H1 (cell line): ENCODE results near the gene COL5A1. TPM values are rescaled to one million over a fixed set of nuclear protein-coding genes. Genes with fewer than 3 reads are reported as not detected.

ENCODE experiments used
- CTCF ChIA-PET: fragments of 300-600 bp; sonication (Branson Sonifier 250); formaldehyde crosslinking; loops from one replicate; lab custom pipeline; 2021; ENCODE audit not compliant: partially characterized antibody; lab: Charles Lee
- POLR2A ChIA-PET: fragments of 300-600 bp; sonication (Branson Sonifier 250); formaldehyde crosslinking; loops from one replicate; lab custom pipeline; 2021; ENCODE audit warnings: inconsistent platforms; ENCODE audit not compliant: partially characterized antibody; lab: Charles Lee
- DNase-seq, 2 experiments: peaks; one replicate each; pipeline versions ENCODE4 v3.0.0 to v3.0.0-alpha.2; 2010 to 2022; ENCODE audit warnings: low spot score in 2 of 2, low read depth in 1 of 2, mixed read lengths in 1 of 2
- FAIRE-seq: peaks from 2 replicates; lab custom pipeline; 2011; peaks lifted over from hg19 to GRCh38; lab: Jason Lieb, UNC
- H2AFZ ChIP-seq: 2 replicates; pipeline ENCODE4 v1.8.1; 2012; ENCODE audit warnings: low read length, inconsistent platforms
- H2AK5ac ChIP-seq: 2 replicates; pipeline ENCODE4 v1.6.1; 2013; ENCODE audit warnings: low read depth, low read length
- H2BK120ac ChIP-seq: replicated peaks from 2 replicates; pipeline ENCODE3; 2013; ENCODE audit warnings: low read depth, low read length, inconsistent platforms
- H2BK12ac ChIP-seq: 2 replicates; pipeline ENCODE4 v1.6.1; 2013; ENCODE audit warnings: low read depth, low read length
- H2BK15ac ChIP-seq: 2 replicates; pipeline ENCODE4 v1.6.1; 2013; ENCODE audit warnings: low read length
- H2BK20ac ChIP-seq: 2 replicates; pipeline ENCODE4 v1.6.1; 2013; ENCODE audit warnings: low read length
- H2BK5ac ChIP-seq: 2 replicates; pipeline ENCODE4 v1.6.1; 2013; ENCODE audit warnings: low read depth, low read length
- H3K14ac ChIP-seq: 2 replicates; pipeline ENCODE4 v1.6.1; 2013; ENCODE audit warnings: inconsistent platforms; ENCODE audit not compliant: insufficient read length
- H3K18ac ChIP-seq: 2 replicates; pipeline ENCODE4 v1.6.1; 2013; ENCODE audit warnings: low read length; ENCODE audit errors: extremely low read depth
- H3K23ac ChIP-seq: 2 replicates; pipeline ENCODE4 v1.6.1; 2013; ENCODE audit warnings: inconsistent platforms; ENCODE audit not compliant: insufficient read length
- H3K23me2 ChIP-seq: 2 replicates; pipeline ENCODE4 v1.6.1; 2013; ENCODE audit warnings: low read depth, low read length
- H3K27ac ChIP-seq: 2 replicates; pipeline ENCODE4 v1.6.1; 2011; ENCODE audit warnings: low read depth, low read length, inconsistent platforms
- H3K27me3 ChIP-seq, 4 experiments: replicated peaks in 1 of 4; 1 replicate in 1 of 4; 2 replicates in 3 of 4; pipeline versions ENCODE4 v1.6.1 to v1.8.1; 2011 to 2013; ENCODE audit warnings: low read length in 3 of 4, mild to moderate bottlenecking in 3 of 4, inconsistent platforms in 2 of 4, mixed read lengths in 2 of 4, moderate library complexity in 1 of 4; ENCODE audit not compliant: control insufficient read depth in 3 of 4, insufficient read depth in 3 of 4; ENCODE audit errors: extremely low read depth in 1 of 4
- H3K36me3 ChIP-seq, 4 experiments: 2 replicates each; pipeline versions ENCODE4 v1.6.1 to v1.8.1; 2011 to 2013; ENCODE audit warnings: mild to moderate bottlenecking in 4 of 4, low read length in 3 of 4, moderate library complexity in 2 of 4, control low read depth in 1 of 4, inconsistent platforms in 1 of 4; ENCODE audit not compliant: insufficient read depth in 4 of 4, control insufficient read depth in 2 of 4
- H3K4ac ChIP-seq: replicated peaks from 2 replicates; pipeline ENCODE3; 2013; ENCODE audit warnings: low read length, low read depth, mixed read lengths, inconsistent platforms; ENCODE audit not compliant: insufficient read length
- H3K4me1 ChIP-seq, 4 experiments: replicated peaks in 1 of 4; 1 replicate in 1 of 4; 2 replicates in 3 of 4; pipeline versions ENCODE4 v1.6.1 to v1.8.1; 2011 to 2013; ENCODE audit warnings: low read length in 3 of 4, inconsistent platforms in 2 of 4, mixed read lengths in 1 of 4; ENCODE audit not compliant: insufficient read depth in 4 of 4, control insufficient read depth in 3 of 4
- H3K4me2 ChIP-seq, 2 experiments: 2 replicates each; pipeline versions ENCODE4 v1.6.1 to v1.8.1; 2011 to 2013; ENCODE audit warnings: low read depth in 2 of 2, low read length in 2 of 2, control low read depth in 1 of 2, inconsistent platforms in 1 of 2, mild to moderate bottlenecking in 1 of 2; ENCODE audit not compliant: insufficient read depth in 1 of 2
- H3K4me3 ChIP-seq, 4 experiments: fragments of 200-600, 300-600 bp in 1 of 4; sonication (generic), shearing (Covaris generic), sonication (Bioruptor Twin) in 1 of 4; 2 replicates each; pipeline versions ENCODE4 v1.5.1 to v1.8.1; 2011 to 2016; ENCODE audit warnings: low read length in 4 of 4, low read depth in 3 of 4, control low read depth in 2 of 4, inconsistent platforms in 2 of 4, mild to moderate bottlenecking in 2 of 4, mixed read lengths in 1 of 4, moderate library complexity in 1 of 4; ENCODE audit not compliant: insufficient read depth in 2 of 4; ENCODE audit errors: extremely low read depth in 1 of 4
- H3K56ac ChIP-seq: replicated peaks from 2 replicates; pipeline ENCODE3; 2013; ENCODE audit warnings: low read depth, mild to moderate bottlenecking, mixed read lengths, low read length, inconsistent platforms; ENCODE audit not compliant: insufficient read length
- H3K79me1 ChIP-seq: 2 replicates; pipeline ENCODE4 v1.6.1; 2013; ENCODE audit warnings: low read depth, low read length, control low read depth
- H3K79me2 ChIP-seq, 2 experiments: 2 replicates each; pipeline versions ENCODE4 v1.6.1 to v1.8.1; 2012 to 2013; ENCODE audit warnings: low read length in 2 of 2, mild to moderate bottlenecking in 2 of 2, inconsistent platforms in 1 of 2; ENCODE audit not compliant: insufficient read depth in 2 of 2, control insufficient read depth in 1 of 2
- H3K9ac ChIP-seq, 4 experiments: replicated peaks in 1 of 4; 1 replicate in 1 of 4; 2 replicates in 3 of 4; pipeline versions ENCODE4 v1.6.1 to v1.8.1; 2011 to 2013; ENCODE audit warnings: low read depth in 3 of 4, low read length in 3 of 4, control low read depth in 2 of 4, mild to moderate bottlenecking in 2 of 4, moderate library complexity in 2 of 4, inconsistent platforms in 1 of 4; ENCODE audit errors: extremely low read depth in 1 of 4
- H3K9me3 ChIP-seq, 2 experiments: 2 replicates each; pipeline versions ENCODE4 v1.6.1 to v1.8.1; 2012 to 2013; ENCODE audit warnings: mild to moderate bottlenecking in 2 of 2, moderate library complexity in 2 of 2, control low read depth in 1 of 2, inconsistent platforms in 1 of 2, low read depth in 1 of 2, low read length in 1 of 2, mixed read lengths in 1 of 2; ENCODE audit not compliant: insufficient read depth in 2 of 2
- H4K20me1 ChIP-seq, 2 experiments: replicated peaks in 1 of 2; 2 replicates each; pipeline versions ENCODE3 to v1.8.1; 2011 to 2013; ENCODE audit warnings: inconsistent platforms in 2 of 2, low read length in 2 of 2, mild to moderate bottlenecking in 1 of 2; ENCODE audit not compliant: insufficient read depth in 2 of 2, control insufficient read depth in 1 of 2
- H4K5ac ChIP-seq: 2 replicates; pipeline ENCODE4 v1.6.1; 2013; ENCODE audit warnings: low read length, low read depth, mixed read lengths, inconsistent platforms; ENCODE audit not compliant: insufficient read length
- H4K8ac ChIP-seq: 2 replicates; pipeline ENCODE4 v1.8.0; 2013; ENCODE audit warnings: mild to moderate bottlenecking, moderate library complexity, low read length, inconsistent platforms; ENCODE audit not compliant: insufficient read depth; ENCODE audit errors: extremely low read depth
- H4K91ac ChIP-seq: replicated peaks from 2 replicates; pipeline ENCODE3; 2013; ENCODE audit warnings: low read length, mixed read lengths, inconsistent platforms; ENCODE audit not compliant: insufficient read length
- CEBPB ChIP-seq: IDR thresholded peaks from 2 replicates; pipeline ENCODE4 v1.6.1; 2012; ENCODE audit warnings: low read depth, low read length
- JUN ChIP-seq: IDR thresholded peaks from 2 replicates; pipeline ENCODE4 v1.6.1; 2011; ENCODE audit warnings: low read depth, mild to moderate bottlenecking, improper control_type of control experiment, low read length
- RAD21 ChIP-seq, 2 experiments: IDR thresholded peaks in 1 of 2; conservative IDR thresholded peaks in 1 of 2; 2 replicates each; pipeline ENCODE4 v1.6.1; 2011; ENCODE audit warnings: low read depth in 2 of 2, low read length in 2 of 2, improper control_type of control experiment in 1 of 2, inconsistent platforms in 1 of 2, mild to moderate bottlenecking in 1 of 2, moderate library complexity in 1 of 2
- RNF2 ChIP-seq: fragments of 200-900, 300-1000 bp; sonication (generic); IDR thresholded peaks from 2 replicates; pipeline ENCODE4 v1.7.1; 2016; ENCODE audit warnings: borderline replicate concordance, low read depth, mild to moderate bottlenecking, antibody characterized with exemption, low read length; ENCODE audit not compliant: poor library complexity, severe bottlenecking; ENCODE audit errors: missing control alignments
- RXRA ChIP-seq: IDR thresholded peaks from 2 replicates; pipeline ENCODE4 v1.6.1; 2011; ENCODE audit warnings: low read depth, mild to moderate bottlenecking, low read length, moderate library complexity; ENCODE audit not compliant: insufficient read depth
- SP1 ChIP-seq: IDR thresholded peaks from 2 replicates; pipeline ENCODE4 v1.6.1; 2011; ENCODE audit warnings: low read depth, low read length
- TBP ChIP-seq: IDR thresholded peaks from 2 replicates; pipeline ENCODE4 v1.6.1; 2011; ENCODE audit warnings: low read depth, low read length, improper control_type of control experiment
- WGBS, 2 experiments: shearing (Covaris generic) in 1 of 2; methylation state at CpG; one replicate each; pipeline versions ENCODE4 v1.1.6 to v1.1.7; 2013 to 2015; ENCODE audit warnings: low lambda C conversion rate in 2 of 2, mixed read lengths in 2 of 2, inconsistent platforms in 1 of 2, low coverage in 1 of 2, missing lambda C conversion rate in 1 of 2; ENCODE audit not compliant: insufficient replicate concordance in 2 of 2, insufficient coverage in 1 of 2, insufficient read length in 1 of 2; ENCODE audit errors: extremely low coverage in 1 of 2, missing lambda C conversion rate in 1 of 2; 5-methylcytosine and 5-hydroxymethylcytosine counted together
- polyA plus RNA-seq, 7 experiments: library from polyadenylated mRNA; depleted of rRNA in 3 of 7; stranded (reverse) in 5 of 7; unstranded in 2 of 7; fragments of >200 nt in 5 of 7; fragments of 200-250 nt in 2 of 7; gene quantifications; 1 replicate in 5 of 7; 2 replicates in 1 of 7; 4 replicates in 1 of 7; pipeline versions ENCODE4 v1.2.1 to v1.2.3, GENCODE V29; 2011 to 2013; ENCODE audit warnings: missing spikeins in 2 of 7, mixed read lengths in 2 of 7
- total RNA-seq: library from RNA; stranded (reverse); fragmentation: NEBNext Ultra II Directional; extraction: Animal tissue kit (Norgen Biotek cat#: 25700); gene quantifications from 2 replicates; pipeline ENCODE4 v1.2.1, GENCODE V29; 2021

Gene COL5A1
- total and polyA plus RNA-seq, 2 of the 8 experiments (the other 6 are each of a cell fraction or from before 2014, with no cell fraction given) = 3.8 to 12.0 TPM

DNA sequence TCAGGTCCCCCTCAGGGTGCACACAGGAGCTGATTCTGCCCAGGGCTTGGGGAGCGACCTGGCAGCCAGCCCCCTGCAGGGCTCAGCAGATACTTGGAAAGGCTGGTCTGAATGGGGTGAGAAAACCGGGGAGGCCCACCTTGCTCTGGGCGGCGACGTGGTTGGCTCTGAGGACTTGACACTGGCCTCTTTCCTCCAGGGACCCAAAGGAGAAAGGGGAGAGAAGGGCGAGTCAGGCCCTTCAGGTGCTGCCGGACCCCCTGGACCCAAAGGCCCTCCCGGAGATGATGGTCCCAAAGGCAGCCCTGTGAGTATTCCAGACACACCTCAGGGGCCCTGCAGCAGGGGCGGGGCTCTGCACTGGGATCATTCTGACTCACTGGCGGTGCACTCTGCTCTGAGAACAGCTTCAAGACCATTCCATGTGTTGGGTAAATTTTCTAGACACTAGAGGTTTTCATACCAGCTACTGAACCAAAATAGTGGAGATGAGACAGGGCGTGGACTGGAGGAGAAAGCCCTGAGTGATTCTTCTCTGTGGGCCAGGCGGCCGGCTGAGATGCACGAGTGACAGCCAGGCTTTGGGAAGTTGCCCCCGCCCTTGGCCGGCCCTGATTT, 173.1 kb downstream of the COL5A1 start:
- Histone ChIP-seq H3K23me2 (no peaks in the 10 kb centered on the region), H3K27me3 (no peaks in the 10 kb centered on the region), H2AK5ac (no peak overlapping the region), H3K23ac (no peak overlapping the region), H2BK20ac (no peak overlapping the region), H3K56ac (no peak overlapping the region), H3K4ac (no peak overlapping the region), H3K4me1 (peaks cover 9 to 23% (median 14%) of the 10 kb centered on the region in 4 experiments; a peak in 6 of 7 replicates), H2BK5ac (0 out of 2 replicates have a peak overlapping the region, but pooled peaks have one; percentile 83), H3K36me3 (no peaks in the 10 kb centered on the region; a peak in 1 of 8 replicates), H4K5ac (no peak overlapping the region), H3K18ac (no peak overlapping the region), H3K27ac (no peak overlapping the region), H4K8ac (peak overlapping the region; percentile 51; the same call in 1 of the 2 replicates), H3K14ac (no peak overlapping the region), H4K20me1 (no peaks in the 10 kb centered on the region), H3K9ac (no peak overlapping the region), H4K91ac (no peak overlapping the region), H3K4me3 (no peak overlapping the region), H3K4me2 (no peak overlapping the region), H2BK120ac (no peak overlapping the region), H2BK12ac (no peak overlapping the region), H3K79me1 (no peaks in the 10 kb centered on the region), H3K9me3 (no peaks in the 10 kb centered on the region), H2BK15ac (no peak overlapping the region), H3K79me2 (no peaks in the 10 kb centered on the region), H2AFZ (no peak overlapping the region)
- ChIA-PET POLR2A (no interaction called here), CTCF (interaction anchor here (1.1 to 1.9 kb wide), 3 partner anchors 11 to 169 kb away, joined by 3 to 8 read pairs (median 4); no protein-coding TSS in a partner anchor)
- TF ChIP-seq CEBPB (no peak), SP1 (no peak), TBP (no peak), RAD21 (IDR thresholded peaks at IDR 0.05 in 1 of 2, conservative IDR thresholded peaks at IDR 0.05 in 1 of 2; ENCODE audit: low read depth in 2 of 2, low read length in 2 of 2) (no peak), RXRA (no peak), RNF2 (no peak), JUN (no peak)
- DNase-seq (no peak), FAIRE-seq (no peak)
- 91% methylated on average over 13 of the region's 16 CpGs; no CpG with 5 or more reads in 1 of the 2 experiments for WGBS, 2 experiments
